ENCODE results near the gene ABLIM2.
A peak's percentile ranks its signal among the peaks of the same experiment; 100 is the strongest.
"Not testable (repeated sequence)": the region's sequence is repeated elsewhere in the genome, so short reads cannot be mapped to it uniquely, and the experiment has no call there.

ABLIM2 gene

GRCh38 chr4:8142556-8142955 is 16.1 kb downstream of the ABLIM2 start:
- no peak for DNase-seq

- no peak for DNase-seq
These were observed 16.7 kb downstream of the ABLIM2 start for GRCh38 chr4:8141935-8142334.

- no peak for DNase-seq
These were observed 17.7 kb downstream of the ABLIM2 start for GRCh38 chr4:8140915-8141314.

GRCh38 chr4:8139726-8140125 is 18.9 kb downstream of the ABLIM2 start:
- not testable (repeated sequence) for DNase-seq

- DNase-seq = no peak
These were observed 21.5 kb downstream of the ABLIM2 start for GRCh38 chr4:8136972-8137710.

- DNase-seq = no peak
These were observed 22.1 kb downstream of the ABLIM2 start for GRCh38 chr4:8136529-8136928.

GRCh38 chr4:8135666-8136065 is 22.9 kb downstream of the ABLIM2 start:
- DNase-seq = no peak

GRCh38 chr4:8133897-8134563 is 24.6 kb downstream of the ABLIM2 start:
- no peak for DNase-seq

GRCh38 chr4:8132947-8133705 is 25.5 kb downstream of the ABLIM2 start:
- DNase-seq = no peak

- DNase-seq = no peak
These were observed 26.2 kb downstream of the ABLIM2 start for GRCh38 chr4:8132400-8132799.

GRCh38 chr4:8131826-8132225 is 26.8 kb downstream of the ABLIM2 start:
- no peak for DNase-seq

GRCh38 chr4:8131210-8131609 is 27.4 kb downstream of the ABLIM2 start:
- peak in 6 of 56 donors; percentile 9 to 26 (median 22) for DNase-seq

GRCh38 chr4:8130346-8131066 is 28.1 kb downstream of the ABLIM2 start:
- no peak for DNase-seq

- no peak for DNase-seq
These were observed 28.8 kb downstream of the ABLIM2 start for GRCh38 chr4:8129785-8130184.

GRCh38 chr4:8129136-8129535 is 29.5 kb downstream of the ABLIM2 start:
- peak in 28 of 56 donors; percentile 6 to 79 (median 36) for DNase-seq

GRCh38 chr4:8128100-8128856 is 30.3 kb downstream of the ABLIM2 start:
- peak in 1 of 56 donors; percentile 22 for DNase-seq

- DNase-seq = no peak
These were observed 31.4 kb downstream of the ABLIM2 start for GRCh38 chr4:8127051-8127826.

- DNase-seq = no peak
These were observed 32.1 kb downstream of the ABLIM2 start for GRCh38 chr4:8126523-8126922.

GRCh38 chr4:8125526-8126056 is 33.0 kb downstream of the ABLIM2 start:
- DNase-seq = no peak

- no peak for DNase-seq
These were observed 34.7 kb downstream of the ABLIM2 start for GRCh38 chr4:8123870-8124269.

All from nucleus accumbens (tissue), 56 donors.